CD4-positive, alpha-beta T cell treated with Interleukin-10 for 1 hour (primary cell): Measurements from ENCODE around the gene NTSR2.

Source experiments
- DNase-seq: peaks from one replicate; pipeline ENCODE4 v3.0.0-alpha.2; 2020

The NTSR2 gene

DNA sequence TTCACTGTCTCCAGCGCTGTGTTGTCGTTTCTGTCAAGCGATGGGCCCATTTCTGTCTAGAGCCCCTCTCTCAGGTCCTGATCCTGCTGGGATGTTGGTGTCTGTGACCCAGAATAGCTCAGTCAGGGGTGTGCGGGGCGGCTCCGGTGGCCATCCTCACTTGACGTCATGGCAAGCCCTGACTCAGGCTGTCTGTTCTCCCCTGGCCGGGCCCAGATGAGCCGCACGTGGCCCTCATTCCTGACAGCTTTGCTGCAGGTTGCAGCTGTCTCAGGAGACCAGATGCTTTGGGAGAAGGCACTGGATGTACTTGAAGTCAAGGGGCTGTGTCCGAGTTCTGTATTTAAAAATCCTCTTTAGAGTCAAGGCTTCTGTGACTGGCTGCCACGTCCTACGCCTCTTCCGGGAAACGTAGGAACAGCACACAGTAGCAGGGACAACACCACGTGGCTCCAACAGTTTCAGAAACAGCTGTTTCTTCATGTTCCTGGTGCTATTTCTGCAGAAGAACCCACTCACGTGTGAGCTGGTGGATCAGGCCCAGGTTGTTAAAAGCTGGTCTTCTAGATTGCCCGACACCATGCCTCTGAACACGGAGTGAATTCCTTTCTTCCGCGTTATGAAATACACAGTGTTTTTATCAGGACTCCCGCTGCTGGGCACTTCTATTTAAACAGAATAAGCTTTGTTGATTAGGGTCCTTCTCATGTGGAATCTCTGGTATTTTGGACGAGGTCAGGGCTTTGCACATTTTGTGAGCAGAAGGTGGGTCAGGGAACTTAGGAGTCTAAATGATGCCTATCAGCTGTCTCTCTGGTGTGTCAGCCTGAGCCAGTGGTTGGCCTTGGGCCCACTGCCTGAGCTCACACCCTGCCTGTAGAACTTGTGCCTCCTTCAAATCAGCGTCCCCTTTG, 28.3 kb upstream of the NTSR2 start:
- no peak for DNase-seq

DNA sequence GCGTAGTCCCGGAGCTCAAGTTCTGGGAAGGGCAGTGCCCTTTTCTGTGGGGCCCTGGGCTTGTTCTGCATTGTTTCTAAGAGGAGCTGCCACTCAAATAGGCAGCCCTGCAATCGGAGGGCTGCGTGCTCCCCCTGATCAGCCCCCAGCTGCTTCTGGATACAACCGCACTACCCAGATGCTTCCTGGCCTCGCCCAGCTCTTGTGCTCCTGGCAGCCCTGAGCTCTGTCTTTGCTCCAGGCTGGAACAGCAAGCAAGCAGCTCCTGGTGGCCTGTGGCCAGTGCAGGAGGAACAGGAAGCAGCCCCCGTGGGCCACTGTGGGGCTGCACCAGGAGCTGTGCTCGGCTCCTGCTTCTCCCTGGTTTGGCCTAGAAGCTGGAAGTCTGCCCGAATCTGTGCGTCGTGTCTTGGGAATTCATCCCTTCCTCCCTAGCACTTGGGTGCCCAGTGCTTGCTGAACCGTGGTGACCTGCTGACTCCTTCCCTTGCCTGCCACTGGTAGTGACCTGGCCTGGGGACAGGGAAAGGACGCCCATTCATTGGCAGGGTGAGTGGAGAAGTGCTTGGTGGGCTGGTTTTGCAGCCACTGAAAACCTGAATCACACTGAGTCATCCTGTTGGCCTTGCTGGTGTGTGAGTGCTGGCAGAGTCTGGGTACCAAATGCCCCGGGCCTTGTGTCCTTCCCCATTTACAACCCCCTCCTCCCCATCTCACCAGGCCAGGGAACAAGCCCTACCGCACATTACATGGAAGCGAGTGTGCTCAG, 27.3 kb upstream of the NTSR2 start:
- no peak for DNase-seq

DNA sequence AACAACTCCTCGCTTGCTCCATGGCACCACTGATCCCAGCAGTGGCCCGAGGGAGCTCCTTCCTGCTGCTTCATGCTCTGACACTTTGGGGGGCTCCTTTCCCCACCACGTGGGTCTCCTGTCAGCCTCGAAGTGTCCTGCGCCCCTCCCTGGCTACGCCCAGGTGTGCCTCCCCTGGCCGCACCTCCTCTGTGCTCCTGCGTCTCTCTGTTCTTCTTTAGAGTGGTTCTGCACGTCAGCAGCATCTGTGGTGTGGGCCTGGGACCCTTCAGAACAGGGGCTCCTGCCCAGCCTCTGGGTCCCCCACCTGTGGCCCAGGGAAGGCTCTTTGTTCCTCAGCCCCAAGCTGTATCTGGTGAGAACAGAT, 26.7 kb upstream of the NTSR2 start:
- no peak for DNase-seq

DNA sequence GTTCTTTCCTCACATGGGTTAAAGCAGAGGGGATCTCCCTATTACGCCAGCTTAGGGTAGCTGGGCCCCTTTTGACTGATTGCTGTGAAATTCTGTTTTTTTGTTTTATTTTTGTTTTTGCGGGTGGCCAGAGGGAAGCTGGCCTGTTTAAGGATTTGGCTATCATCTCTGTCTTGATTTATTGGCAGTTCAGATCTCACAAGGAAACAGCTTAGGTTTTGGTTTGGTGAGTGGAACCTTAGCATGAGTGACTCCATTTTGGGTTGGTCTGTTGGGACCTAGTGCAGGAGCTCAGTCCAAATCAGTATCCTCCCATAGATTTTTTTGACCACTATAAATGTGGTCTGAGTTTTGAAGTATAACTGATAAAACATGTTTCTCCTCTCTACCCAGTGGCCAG, 25.6 kb upstream of the NTSR2 start:
- no peak for DNase-seq

DNA sequence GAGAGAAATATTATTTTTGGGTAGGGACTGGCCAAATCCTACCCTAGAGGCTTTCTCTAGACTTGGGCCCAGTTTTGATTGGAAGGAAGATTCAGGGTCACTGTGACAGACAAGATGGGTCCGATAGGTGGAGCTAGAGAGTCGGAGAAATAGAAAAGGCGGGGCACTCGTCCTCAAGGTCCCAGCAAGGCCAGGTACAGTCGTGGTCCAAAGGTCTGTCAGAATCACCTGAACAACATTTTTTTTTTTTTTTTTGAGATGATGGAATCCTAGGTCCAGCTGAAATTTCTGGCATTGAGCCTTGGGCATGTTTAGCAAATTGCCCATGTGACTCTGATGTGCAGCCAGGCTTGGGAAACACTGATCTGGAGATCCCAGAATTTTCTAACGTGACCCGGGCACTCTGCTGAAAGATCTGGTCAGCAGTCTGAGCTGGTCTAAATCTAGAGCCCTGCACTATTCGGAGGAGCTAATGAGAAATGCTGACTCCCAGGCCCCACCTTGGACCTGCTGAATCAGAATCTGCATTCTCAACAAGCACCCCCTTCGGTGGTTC, 23.0 kb upstream of the NTSR2 start:
- peak; percentile 77 for DNase-seq

DNA sequence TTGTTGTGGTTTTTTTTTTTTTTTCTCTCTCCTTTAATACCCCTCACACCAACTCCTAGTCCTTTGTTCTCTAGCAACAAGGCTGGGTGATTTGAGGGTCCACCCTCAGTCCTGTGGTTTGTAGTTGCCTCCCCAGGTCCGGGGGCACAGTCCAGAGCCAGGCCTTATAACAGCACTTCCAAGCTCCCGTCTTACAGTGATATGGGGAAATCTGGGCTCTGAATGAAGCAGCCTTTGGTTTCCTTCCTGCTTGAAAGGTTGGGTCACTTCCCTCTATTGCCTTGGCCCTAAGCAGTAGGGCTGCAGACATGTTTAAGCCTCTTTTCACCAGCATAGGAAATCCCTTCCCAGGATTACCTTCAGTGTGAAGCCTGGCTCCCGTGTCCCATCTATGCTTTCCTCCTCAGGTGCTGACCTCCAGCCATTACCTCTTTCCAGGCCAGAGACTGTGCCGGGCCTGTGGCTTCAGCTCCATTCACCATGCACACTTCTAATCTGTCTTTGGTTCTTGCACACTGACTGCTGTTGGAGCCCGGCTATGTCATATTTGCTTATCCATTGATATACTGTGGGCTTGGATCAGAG, 21.2 kb upstream of the NTSR2 start:
- no peak for DNase-seq

DNA sequence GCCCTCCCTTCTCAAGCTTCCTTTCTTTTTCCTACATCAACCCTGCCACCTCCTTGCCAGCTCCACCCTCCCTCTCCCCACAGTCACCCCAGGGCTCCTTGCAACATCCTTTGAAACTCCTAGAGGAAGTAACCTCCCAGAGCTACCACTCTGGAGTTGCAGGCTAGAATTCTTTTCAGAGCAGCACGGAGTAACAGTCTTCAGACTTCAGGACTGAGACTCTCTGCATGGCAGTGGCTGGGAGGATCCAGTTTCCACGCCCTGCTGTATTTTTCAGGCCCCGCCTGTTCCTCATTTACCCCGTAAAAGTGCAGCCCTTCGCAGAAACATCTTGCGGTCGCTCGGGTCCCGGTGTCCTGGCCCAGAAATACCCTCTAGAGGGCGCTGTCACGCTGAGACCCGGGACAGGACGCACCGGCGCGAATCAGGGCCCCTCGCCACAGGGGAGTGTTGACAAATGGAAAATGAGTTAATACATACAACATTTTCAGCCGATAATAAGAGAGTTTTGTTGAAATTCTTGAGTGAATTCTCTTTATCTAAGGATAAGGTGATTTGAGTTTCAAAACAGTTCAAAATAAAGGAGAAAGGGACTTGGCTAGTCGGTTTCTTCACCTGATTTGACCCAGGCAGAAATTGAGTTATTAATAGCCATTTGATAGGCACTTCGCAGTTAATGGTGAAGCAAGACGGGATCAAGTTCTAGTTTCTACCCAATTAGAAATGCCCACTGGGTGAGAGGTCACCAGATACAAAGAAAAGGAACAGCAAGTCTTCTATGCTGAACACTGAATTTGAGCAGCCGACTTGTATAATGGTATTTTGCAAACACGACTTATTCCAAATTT, 18.5 kb upstream of the NTSR2 start:
- DNase-seq = peak; percentile 83

DNA sequence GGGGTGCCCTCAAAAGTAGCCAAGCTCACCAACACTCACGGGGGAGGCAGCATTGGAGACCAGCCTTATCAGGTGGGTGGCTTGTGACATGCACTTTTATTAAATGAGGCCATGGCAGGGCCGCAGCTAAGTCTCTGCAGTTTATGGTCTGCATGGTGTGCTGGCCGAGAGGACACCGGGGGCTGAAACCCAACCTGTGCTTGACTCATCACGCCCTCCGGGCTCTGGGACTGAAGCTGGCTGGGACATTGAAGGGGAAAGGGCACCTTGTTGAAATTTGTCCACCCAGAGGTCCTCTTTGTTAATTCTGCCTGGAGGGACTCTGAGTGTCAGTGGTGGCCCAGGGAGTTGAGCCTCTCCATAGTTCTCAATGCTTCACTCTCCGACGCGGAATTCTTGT, 17.7 kb upstream of the NTSR2 start:
- DNase-seq = no peak

DNA sequence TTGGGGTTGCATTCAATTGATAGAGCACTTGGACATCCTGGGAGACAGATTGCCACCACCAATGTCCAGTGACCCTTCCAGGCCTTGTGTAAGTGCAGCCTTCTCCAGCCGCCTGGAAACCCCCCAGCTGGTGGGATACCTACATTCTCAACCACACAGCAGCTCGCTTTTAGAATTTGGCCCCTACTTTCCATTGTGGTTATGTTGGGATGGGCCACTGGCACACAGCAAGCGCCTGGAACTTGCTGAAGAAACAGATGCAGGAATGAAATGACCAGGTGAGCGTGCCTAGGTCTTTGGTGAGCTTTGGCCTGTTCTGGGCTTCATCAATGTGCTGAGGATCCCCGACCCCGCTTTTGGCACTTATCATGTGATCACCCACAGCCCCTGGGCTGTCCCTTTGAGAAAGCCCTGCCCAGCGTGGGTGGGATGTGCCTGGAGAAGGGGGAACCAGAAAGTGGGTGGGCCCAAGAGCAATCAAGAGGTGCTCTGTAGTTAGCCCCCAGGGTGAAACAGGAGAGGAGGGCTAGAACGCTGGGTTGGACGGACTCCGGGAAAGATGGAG, 16.0 kb upstream of the NTSR2 start:
- no peak for DNase-seq

DNA sequence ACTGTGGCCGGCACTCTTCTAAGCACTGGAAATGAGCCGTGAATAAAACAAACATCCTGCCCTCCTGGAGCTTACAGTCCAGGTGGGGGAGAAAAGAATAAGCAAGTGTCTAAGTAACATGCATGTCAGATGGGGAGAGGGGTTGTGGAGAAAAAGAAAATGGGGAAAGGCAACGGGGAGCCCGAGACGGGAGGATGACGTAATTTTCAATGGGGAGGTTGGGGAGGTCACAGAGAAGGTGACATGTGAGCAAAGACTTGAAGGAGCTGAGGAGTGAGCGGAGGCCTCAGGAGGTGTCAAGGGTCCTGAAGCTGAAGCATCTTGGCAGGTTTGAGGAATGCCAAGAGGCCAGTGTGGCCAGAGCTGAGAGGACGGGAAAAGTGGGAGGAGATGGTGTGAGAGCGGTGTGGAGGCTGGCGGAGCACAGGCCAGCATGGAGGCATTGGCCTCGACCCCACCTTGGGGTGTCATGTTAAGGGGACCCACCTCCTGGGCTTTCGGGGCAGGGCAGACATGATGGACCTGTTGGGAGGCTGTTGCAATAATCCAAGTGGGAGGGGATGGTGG, 15.0 kb upstream of the NTSR2 start:
- DNase-seq = no peak

DNA sequence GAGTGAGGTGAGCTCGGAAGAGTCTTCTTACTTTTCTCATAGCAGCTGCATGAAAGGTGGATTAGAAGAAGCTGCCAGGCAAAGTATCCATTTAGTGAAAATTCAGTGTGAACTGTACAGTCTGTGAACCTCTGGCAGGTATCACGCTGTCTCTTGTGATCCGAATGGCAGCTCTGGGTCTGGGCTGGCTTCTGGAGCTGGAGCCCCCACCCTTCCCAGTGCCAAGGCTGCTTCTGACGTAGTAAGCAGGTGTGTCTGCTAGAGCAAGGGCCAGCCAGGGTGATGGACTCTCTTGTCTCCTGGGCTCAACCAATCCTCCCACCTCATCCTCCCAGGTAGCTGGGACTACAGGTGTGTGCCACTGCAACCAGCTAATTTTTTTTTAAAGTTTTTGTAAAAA, 14.0 kb upstream of the NTSR2 start:
- DNase-seq = no peak

DNA sequence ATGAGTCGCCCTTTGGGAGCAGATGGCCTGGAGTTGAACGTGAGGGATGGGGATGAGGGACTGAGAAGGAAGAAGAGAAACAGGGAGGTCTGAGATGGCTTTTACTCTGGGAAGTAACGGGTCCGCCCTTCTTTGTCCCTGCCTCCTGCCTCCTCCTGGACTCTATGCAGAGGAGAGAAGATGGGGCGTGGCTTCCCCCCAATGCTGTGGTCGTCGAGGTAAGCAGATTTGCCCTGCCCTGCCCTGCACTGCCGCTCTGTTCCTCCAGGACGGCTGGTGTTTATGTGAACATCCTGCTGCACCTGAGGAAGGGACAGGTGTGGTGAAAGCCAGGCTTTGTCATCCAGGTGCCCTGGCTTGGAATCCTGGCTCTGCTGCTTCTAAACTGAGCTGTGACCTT, 13.5 kb upstream of the NTSR2 start:
- DNase-seq = no peak

DNA sequence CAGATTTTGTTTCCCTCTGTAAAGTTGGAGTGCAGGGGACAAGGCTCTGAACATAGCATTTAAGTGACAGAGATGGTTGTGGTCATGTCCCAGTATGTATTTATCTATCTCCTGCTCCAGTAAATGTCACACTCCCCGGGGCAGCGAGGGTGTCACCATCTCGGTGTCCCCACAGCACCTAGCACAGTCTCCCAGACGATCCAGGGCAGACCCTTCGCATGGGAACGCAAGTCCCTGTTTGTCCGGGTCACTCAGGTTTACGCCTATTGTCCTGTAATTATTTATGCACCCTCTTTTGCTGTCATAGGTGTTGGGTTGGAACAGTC, 12.6 kb upstream of the NTSR2 start:
- DNase-seq = no peak

DNA sequence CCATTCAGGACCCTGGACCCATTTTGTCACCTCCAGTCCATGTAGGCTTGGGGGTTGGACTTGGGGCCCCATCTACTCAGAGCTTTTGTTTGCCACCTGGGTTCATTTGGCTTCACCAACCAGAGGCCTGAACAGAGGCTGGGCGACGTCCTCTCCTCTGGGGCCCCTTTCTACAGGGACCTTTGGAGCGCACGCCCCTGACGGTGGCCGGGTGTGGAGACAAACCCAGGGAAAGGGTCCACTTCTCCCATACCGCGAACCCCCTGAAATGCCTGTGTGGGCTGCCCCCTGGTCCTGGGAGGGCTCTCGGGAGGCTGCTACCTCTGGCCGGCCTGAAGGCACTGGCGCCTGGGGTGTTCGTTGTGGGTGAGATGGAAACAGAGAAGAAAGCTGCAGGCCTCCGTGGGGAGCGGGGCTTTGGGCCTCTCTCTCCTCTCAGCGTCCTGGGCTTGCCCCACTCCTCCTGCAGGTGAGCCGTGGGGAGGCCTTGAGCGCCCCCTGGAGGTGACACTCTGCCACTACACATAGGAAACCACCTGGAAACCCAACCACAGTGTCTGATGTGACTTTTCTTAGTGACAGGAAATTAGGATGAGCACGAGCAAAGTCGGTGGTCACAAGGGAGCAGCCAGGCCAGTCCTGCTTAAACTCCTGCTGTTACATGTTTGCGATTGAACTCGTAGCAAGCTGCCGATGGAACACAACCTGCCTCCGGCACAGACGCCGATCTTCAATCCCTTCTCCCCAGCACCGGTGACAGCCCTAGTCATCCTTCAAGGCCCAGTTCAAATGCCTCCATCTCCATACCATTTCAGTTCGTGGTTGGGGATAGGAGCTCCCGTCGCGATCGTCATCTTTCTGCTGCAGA, 12.0 kb upstream of the NTSR2 start:
- peak; percentile 48 for DNase-seq

DNA sequence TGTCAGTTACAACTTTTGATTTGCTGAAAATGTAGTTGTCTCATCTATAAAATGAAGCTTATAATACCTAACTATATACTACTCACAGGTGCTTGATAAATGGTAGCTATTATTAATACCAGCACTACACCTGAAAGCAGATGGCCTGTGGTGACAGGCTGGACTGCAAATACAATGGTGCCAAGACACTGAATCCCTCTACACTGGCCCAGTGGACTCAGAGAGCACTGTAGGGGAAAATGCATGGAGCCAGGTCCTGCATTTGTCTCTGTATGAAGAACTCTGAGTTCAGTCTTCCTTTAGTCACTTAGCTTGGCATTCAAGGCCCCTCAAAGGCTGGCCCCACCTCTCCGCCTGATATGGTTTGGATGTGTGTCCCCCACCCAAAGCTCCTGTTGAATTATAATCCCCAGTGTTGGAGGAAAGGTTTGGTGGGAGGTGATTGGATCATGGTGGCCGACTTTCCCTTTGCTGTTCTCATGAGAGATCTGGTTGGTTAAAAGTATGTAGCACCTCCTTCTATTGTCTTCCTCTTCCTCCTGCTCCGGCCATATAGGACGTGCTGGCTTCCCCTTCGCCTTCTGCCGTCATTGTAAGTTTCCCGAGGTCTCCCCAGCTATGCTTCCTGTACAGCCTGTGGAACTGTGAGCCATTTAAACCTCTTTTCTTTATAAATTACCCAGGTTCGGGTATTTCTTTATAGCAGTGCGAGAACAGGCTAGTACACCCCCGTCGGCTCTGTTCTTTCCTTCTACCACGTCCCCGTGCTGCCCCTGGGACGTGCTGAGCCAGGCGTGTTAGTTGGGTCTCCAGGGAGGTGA, 11.1 kb upstream of the NTSR2 start:
- no peak for DNase-seq

DNA sequence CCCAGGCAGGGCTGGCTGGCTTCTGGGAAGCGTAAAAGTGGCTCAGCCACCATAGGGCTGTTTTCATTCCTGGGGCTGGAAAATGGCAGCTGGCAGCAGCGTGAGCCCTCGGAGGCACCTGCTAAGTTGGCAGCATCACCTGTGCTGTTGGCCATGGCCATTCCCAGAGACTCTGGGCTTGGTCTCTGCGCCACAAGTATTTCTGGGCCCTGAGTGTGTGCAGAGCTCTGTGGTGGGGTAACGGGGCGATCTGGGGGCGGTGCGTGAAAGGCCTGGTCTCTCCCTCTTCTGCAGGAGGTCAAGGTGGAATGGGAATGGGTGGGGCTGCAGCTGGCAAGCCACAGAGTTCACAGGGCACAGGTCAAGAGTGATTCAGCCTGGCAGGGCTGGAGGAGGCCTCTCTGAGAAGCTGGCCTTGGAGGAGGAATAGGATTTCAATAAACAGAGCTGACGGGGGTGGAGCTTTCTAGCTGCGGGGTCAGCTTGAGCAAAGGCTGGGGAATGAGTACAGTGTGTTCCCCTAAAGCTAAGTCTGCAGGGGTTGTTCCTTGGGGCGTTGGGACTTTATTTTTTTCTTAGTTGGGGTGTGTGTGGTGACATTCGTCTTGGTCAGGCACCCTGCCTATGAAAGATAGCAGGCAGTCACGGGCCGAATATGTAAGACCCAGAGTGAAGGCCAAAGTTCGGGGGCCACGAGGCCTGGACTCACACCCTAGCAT, 10.3 kb upstream of the NTSR2 start:
- no peak for DNase-seq

DNA sequence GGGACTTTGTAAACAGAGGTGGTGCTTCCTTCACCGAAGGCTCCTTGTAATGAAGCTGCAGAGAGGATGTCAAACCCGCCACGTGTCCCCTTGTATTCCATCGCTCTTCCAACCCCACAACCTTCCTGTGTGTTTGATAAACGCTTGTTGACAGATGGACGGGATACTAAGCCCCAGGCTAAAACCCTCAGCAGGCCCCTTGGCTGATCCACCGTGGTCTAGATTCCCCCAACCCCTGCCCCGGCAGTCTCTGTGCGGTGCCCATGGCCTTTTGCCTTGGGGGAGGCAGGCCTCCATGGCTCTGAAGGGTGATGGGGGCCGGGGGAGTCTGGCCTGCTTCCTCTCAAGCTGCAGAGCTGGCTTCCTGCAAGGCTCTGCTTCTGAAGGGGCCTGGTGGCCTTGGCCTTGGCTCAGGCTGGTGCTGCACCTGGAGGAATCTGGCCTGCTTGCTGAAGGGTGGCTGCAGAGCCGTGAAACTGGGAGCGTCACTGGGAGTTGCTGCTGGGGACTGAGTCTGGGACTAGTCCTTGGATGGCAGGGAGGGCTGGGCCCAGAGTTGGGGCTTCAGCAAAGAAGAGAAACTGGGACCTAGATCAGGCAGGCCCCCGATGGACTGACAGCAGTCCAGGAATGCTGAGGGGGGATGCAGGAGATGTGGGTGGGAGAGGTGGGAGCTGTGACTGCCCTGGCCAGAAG, 9.6 kb upstream of the NTSR2 start:
- no peak for DNase-seq

DNA sequence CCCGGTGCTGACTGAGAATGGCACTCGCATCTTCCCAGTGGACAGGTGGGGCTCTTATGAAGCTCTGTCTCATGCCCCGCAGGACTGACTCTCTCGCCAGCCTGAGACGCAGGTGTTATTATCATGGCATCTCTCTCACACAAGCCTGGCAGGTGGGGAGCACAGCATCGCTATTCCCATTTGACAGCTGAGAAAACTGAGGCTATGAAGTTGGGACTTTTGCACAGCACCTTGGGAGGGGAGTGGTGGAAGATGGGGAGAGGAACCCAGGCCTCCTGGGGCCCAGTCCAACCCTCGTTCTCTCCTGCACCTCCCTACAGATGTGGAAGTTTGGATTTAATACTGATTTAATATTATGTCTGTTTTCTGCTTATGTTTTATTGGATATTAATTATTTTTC, 9.0 kb upstream of the NTSR2 start:
- no peak for DNase-seq
